Measurements from ENCODE around the gene CTRB2. TPM values are rescaled to one million over a fixed set of nuclear protein-coding genes. Genes with fewer than 3 reads are reported as not detected.
A peak's percentile ranks its signal among the peaks of the same experiment; 100 is the strongest.

Gene CTRB2
- total and polyA plus RNA-seq, 2 of the 8 experiments (the other 6 are each of a cell fraction or from before 2014, with no cell fraction given), result not detected

- CTCF ChIA-PET (ENCODE audit: partially characterized antibody), result interaction anchor here (2.4 to 15.7 kb wide), 2 partner anchors 13 to 109 kb away, joined by 5 to 236 read pairs; no protein-coding TSS in a partner anchor
- TF ChIP-seq MAFK (IDR thresholded peaks at IDR 0.05; ENCODE audit: low read depth, low read length) (no peak), NANOG (IDR thresholded peaks at IDR 0.05; ENCODE audit: insufficient read depth, low read depth, low read length, poor library complexity, severe bottlenecking) (no peak), BRCA1 (IDR thresholded peaks at IDR 0.05; ENCODE audit: low read depth, low read length) (no peak), TAF7 (optimal IDR thresholded peaks at IDR 0.05; ENCODE audit: borderline replicate concordance, low read depth, low read length) (no peak), BCL11A (IDR thresholded peaks at IDR 0.05; ENCODE audit: low read depth in 2 of 2, low read length in 2 of 2) (no peak), FOSL1 (IDR thresholded peaks at IDR 0.05; ENCODE audit: insufficient read depth, low read depth, low read length) (no peak), TEAD4 (IDR thresholded peaks at IDR 0.05; ENCODE audit: low read depth, low read length) (no peak), YY1 (IDR thresholded peaks at IDR 0.05; ENCODE audit: low read depth, low read length) (no peak), E2F6 (IDR thresholded peaks at IDR 0.05) (no peak), BACH1 (IDR thresholded peaks at IDR 0.05; ENCODE audit: low read length) (no peak), HDAC6 (IDR thresholded peaks at IDR 0.05; ENCODE audit: low read depth, low read length) (no peak)
Observed at GRCh38 chr16:75248536-75249380, 41.8 kb upstream of the CTRB2 start.

More at GRCh38 chr16:75248536-75249380, 41.8 kb upstream of the CTRB2 start:
- Histone ChIP-seq H2BK20ac (ENCODE audit: low read length) (no peak overlapping the region), H3K79me1 (ENCODE audit: low read depth, low read length) (peaks cover 39% of the 10 kb centered on the region), H3K18ac (ENCODE audit: extremely low read depth, low read length) (no peak overlapping the region; the same call in 1 of the 2 replicates), H3K79me2 (ENCODE audit: control insufficient read depth in 1 of 2, insufficient read depth in 2 of 2, low read length in 2 of 2) (peaks cover 27 to 85% of the 10 kb centered on the region in 2 experiments), H2AK5ac (ENCODE audit: low read depth, low read length) (no peak overlapping the region), H4K91ac (replicated peaks; ENCODE audit: insufficient read length, low read length) (no peak overlapping the region), H2BK5ac (ENCODE audit: low read depth, low read length) (peak overlapping the region; percentile 78; the same call in 1 of the 2 replicates), H3K27me3 (replicated peaks in 1 of 4; ENCODE audit: control insufficient read depth in 3 of 4, extremely low read depth in 1 of 4, insufficient read depth in 3 of 4, low read length in 3 of 4) (no peaks in the 10 kb centered on the region; a peak in 1 of 7 replicates), H3K4me2 (ENCODE audit: insufficient read depth in 1 of 2, low read depth in 2 of 2, low read length in 2 of 2) (no peak overlapping the region; a peak in 1 of 4 replicates), H4K20me1 (replicated peaks in 1 of 2; ENCODE audit: control insufficient read depth in 1 of 2, insufficient read depth in 2 of 2, low read length in 2 of 2) (peaks cover 45 to 49% of the 10 kb centered on the region in 2 experiments), H2BK120ac (replicated peaks; ENCODE audit: low read depth, low read length) (no peak overlapping the region), H3K23ac (ENCODE audit: insufficient read length) (no peak overlapping the region), H3K4me1 (replicated peaks in 1 of 4; ENCODE audit: control insufficient read depth in 3 of 4, insufficient read depth in 4 of 4, low read length in 3 of 4) (peaks cover 2 to 73% (median 60%) of the 10 kb centered on the region in 4 experiments), H2BK15ac (ENCODE audit: low read length) (no peak overlapping the region), H2AFZ (ENCODE audit: low read length) (no peak overlapping the region), H3K27ac (ENCODE audit: low read depth, low read length) (peak overlapping the region; percentile 31), H3K4ac (replicated peaks; ENCODE audit: insufficient read length, low read depth, low read length) (no peak overlapping the region), H3K14ac (ENCODE audit: insufficient read length) (no peak overlapping the region), H3K9me3 (ENCODE audit: insufficient read depth in 2 of 2, low read depth in 1 of 2, low read length in 1 of 2) (no peaks in the 10 kb centered on the region), H2BK12ac (ENCODE audit: low read depth, low read length) (no peak overlapping the region), H3K36me3 (ENCODE audit: control insufficient read depth in 2 of 4, insufficient read depth in 4 of 4, low read length in 3 of 4) (no peaks in the 10 kb centered on the region), H3K56ac (replicated peaks; ENCODE audit: insufficient read length, low read depth, low read length) (no peak overlapping the region), H4K8ac (ENCODE audit: extremely low read depth, insufficient read depth, low read length) (no peak overlapping the region; the same call in 1 of the 2 replicates), H4K5ac (ENCODE audit: insufficient read length, low read depth, low read length) (no peak overlapping the region), H3K9ac (replicated peaks in 1 of 4; ENCODE audit: extremely low read depth in 1 of 4, low read depth in 3 of 4, low read length in 3 of 4) (no peak overlapping the region), H3K23me2 (ENCODE audit: low read depth, low read length) (peaks cover 14% of the 10 kb centered on the region; the same call in 1 of the 2 replicates), H3K4me3 (ENCODE audit: extremely low read depth in 1 of 4, insufficient read depth in 2 of 4, low read depth in 3 of 4, low read length in 4 of 4) (peak overlapping the region in 1 of 4 experiments; percentile 87; a peak in 1 of 8 replicates)
- POLR2A ChIA-PET (ENCODE audit: partially characterized antibody), result interaction anchor here (1.3 to 16.2 kb wide), 3 partner anchors 14 to 43 kb away, joined by 4 to 375 read pairs (median 158); no protein-coding TSS in a partner anchor
- FAIRE-seq, result no peak
- 90% methylated on average over 16 of the region's 17 CpGs; no CpG with 5 or more reads in 1 of the 2 experiments for WGBS, 2 experiments (ENCODE audit: extremely low coverage in 1 of 2, insufficient coverage in 1 of 2, insufficient read length in 1 of 2, insufficient replicate concordance in 2 of 2, low coverage in 1 of 2, low lambda C conversion rate in 2 of 2, missing lambda C conversion rate in 1 of 2)
- no peak for DNase-seq (ENCODE audit: low read depth in 1 of 2, low spot score in 2 of 2)
